ENCODE measurements around the gene ERVH48-1. TPM values are rescaled to one million over a fixed set of nuclear protein-coding genes. Genes with fewer than 3 reads are reported as not detected.
"Not testable (repeated sequence)": the region's sequence is repeated elsewhere in the genome, so short reads cannot be mapped to it uniquely, and the experiment has no call there.

Gene ERVH48-1
- total and polyA plus RNA-seq, 2 donors from 2014 or later = not detected

DNA sequence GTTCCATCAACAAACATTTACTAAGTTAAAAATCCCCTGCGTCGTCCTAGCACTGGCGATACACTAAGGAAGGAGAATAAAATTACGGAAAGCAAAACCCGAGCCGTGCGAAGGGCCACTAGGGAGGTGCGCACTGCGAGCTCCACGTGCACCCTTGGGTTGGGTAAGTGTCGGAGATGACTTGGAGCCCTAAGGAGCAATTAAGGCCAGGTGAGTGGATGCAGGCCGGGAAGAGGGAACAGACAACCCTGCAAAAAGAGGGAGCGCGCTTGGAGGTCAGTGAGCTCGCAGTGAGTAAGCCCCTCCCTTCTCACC, 46.8 kb downstream of the ERVH48-1 start:
- H3K9ac ChIP-seq (ENCODE audit: low read length in 3 of 3) = peak overlapping the region; percentile 45 to 99 (median 91)
- FAIRE-seq (no peak), DNase-seq (no peak)
- TF ChIP-seq CTCF (IDR thresholded peaks at IDR 0.05; ENCODE audit: borderline replicate concordance, extremely low read depth, insufficient read depth) = no peak
- intact Hi-C loops (cut with DNase I) = no loop called here
- peaks cover 2 to 13% (median 8%) of the 10 kb centered on the region in 3 donors for H3K4me1 ChIP-seq (ENCODE audit: control insufficient read depth in 2 of 3, insufficient read depth in 2 of 3, low read depth in 1 of 3, low read length in 3 of 3)
- no peaks in the 10 kb centered on the region for H3K9me3 ChIP-seq (ENCODE audit: control insufficient read depth in 2 of 3, insufficient read depth in 1 of 3, low read length in 3 of 3)
- H3K27me3 ChIP-seq (ENCODE audit: control insufficient read depth, insufficient read depth, low read length) = no peaks in the 10 kb centered on the region
- peak overlapping the region in 1 of 2 donors; percentile 48 for H3K27ac ChIP-seq (ENCODE audit: low read depth in 2 of 2, low read length in 2 of 2)
- H3K4me3 ChIP-seq (ENCODE audit: low read length in 3 of 3) = peak overlapping the region; percentile 79 to 99 (median 96)
- peaks cover 0 to 5% (median 5%) of the 10 kb centered on the region in 3 donors for H3K36me3 ChIP-seq (ENCODE audit: control insufficient read depth in 2 of 3, insufficient read depth in 3 of 3, low read length in 3 of 3)

DNA sequence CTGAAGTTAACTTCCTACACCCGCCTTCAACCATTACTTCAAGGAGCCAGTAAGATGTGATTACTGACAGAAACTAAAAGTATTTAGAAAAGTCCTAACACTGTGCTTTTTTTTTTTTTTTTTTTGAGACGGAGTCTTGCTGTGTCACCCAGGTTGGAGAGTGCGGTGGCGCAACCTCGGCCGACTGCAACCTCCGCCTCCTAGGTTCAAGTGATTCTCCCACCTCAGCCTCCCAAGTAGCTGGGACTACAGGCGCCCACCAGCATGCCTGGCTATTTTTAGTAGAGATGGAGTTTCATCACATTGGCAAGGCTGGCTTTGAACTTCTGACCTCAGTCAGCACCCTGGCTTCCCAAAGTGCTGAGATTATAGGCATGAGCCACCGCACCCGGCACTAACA, 49.6 kb downstream of the ERVH48-1 start:
- H3K4me3 ChIP-seq (ENCODE audit: low read length in 3 of 3); H3K9ac ChIP-seq (ENCODE audit: low read length in 3 of 3); intact Hi-C loops (cut with DNase I); H3K27me3 ChIP-seq (ENCODE audit: control insufficient read depth, insufficient read depth, low read length); H3K27ac ChIP-seq (ENCODE audit: low read depth in 2 of 2, low read length in 2 of 2); FAIRE-seq; H3K9me3 ChIP-seq (ENCODE audit: control insufficient read depth in 2 of 3, insufficient read depth in 1 of 3, low read length in 3 of 3): not testable (repeated sequence)
- peak in 1 of 5 donors; percentile 57 for DNase-seq
- peaks cover 4 to 21% (median 17%) of the 10 kb centered on the region in 3 donors for H3K36me3 ChIP-seq (ENCODE audit: control insufficient read depth in 2 of 3, insufficient read depth in 3 of 3, low read length in 3 of 3)
- H3K4me1 ChIP-seq (ENCODE audit: control insufficient read depth in 2 of 3, insufficient read depth in 2 of 3, low read depth in 1 of 3, low read length in 3 of 3) = peaks cover 2 to 13% (median 8%) of the 10 kb centered on the region in 3 donors

- Histone ChIP-seq H3K4me3 (ENCODE audit: low read length in 3 of 3) (no peak overlapping the region), H3K9me3 (ENCODE audit: control insufficient read depth in 2 of 3, insufficient read depth in 1 of 3, low read length in 3 of 3) (no peaks in the 10 kb centered on the region), H3K4me1 (ENCODE audit: control insufficient read depth in 2 of 3, insufficient read depth in 2 of 3, low read depth in 1 of 3, low read length in 3 of 3) (peaks cover 0 to 2% (median under 1%) of the 10 kb centered on the region in 3 donors), H3K9ac (ENCODE audit: low read length in 3 of 3) (no peak overlapping the region), H3K27ac (ENCODE audit: low read depth in 2 of 2, low read length in 2 of 2) (no peak overlapping the region), H3K36me3 (ENCODE audit: control insufficient read depth in 2 of 3, insufficient read depth in 3 of 3, low read length in 3 of 3) (peaks cover 4 to 32% (median 25%) of the 10 kb centered on the region in 3 donors), H3K27me3 (ENCODE audit: control insufficient read depth, insufficient read depth, low read length) (no peaks in the 10 kb centered on the region)
- FAIRE-seq (no peak), DNase-seq (peak in 1 of 5 donors; percentile 31)
- no peak for TF ChIP-seq CTCF (IDR thresholded peaks at IDR 0.05; ENCODE audit: borderline replicate concordance, extremely low read depth, insufficient read depth)
- intact Hi-C loops (cut with DNase I) = no loop called here
Observed at GRCh38 chr21:42873096-42873495, 52.3 kb downstream of the ERVH48-1 start.

- H3K4me3 ChIP-seq (ENCODE audit: low read length in 3 of 3) = no peak overlapping the region
- peaks cover 3 to 36% (median 19%) of the 10 kb centered on the region in 3 donors for H3K36me3 ChIP-seq (ENCODE audit: control insufficient read depth in 2 of 3, insufficient read depth in 3 of 3, low read length in 3 of 3)
- intact Hi-C loops (cut with DNase I) = no loop called here
- no peaks in the 10 kb centered on the region for H3K27me3 ChIP-seq (ENCODE audit: control insufficient read depth, insufficient read depth, low read length)
- DNase-seq (peak in 1 of 5 donors; percentile 44), FAIRE-seq (no peak)
- TF ChIP-seq CTCF (IDR thresholded peaks at IDR 0.05; ENCODE audit: borderline replicate concordance, extremely low read depth, insufficient read depth) = no peak
- no peak overlapping the region for H3K9ac ChIP-seq (ENCODE audit: low read length in 3 of 3)
- H3K9me3 ChIP-seq (ENCODE audit: control insufficient read depth in 2 of 3, insufficient read depth in 1 of 3, low read length in 3 of 3) = no peaks in the 10 kb centered on the region
- H3K4me1 ChIP-seq (ENCODE audit: control insufficient read depth in 2 of 3, insufficient read depth in 2 of 3, low read depth in 1 of 3, low read length in 3 of 3) = no peaks in the 10 kb centered on the region
- no peak overlapping the region for H3K27ac ChIP-seq (ENCODE audit: low read depth in 2 of 2, low read length in 2 of 2)
Observed at GRCh38 chr21:42868196-42868595, 57.2 kb downstream of the ERVH48-1 start.

Small RNA genes within 50 kb of the gene (microRNA-seq; reads per million reads assigned to microRNA genes)
- not detected for gene MIR5692B

Other genes with a start within 250 kb of the ERVH48-1 start
- 20.4 TPM for gene WDR4, start 46.1 kb downstream of the ERVH48-1 start, total RNA-seq
- 4.8 TPM for gene WDR4, start 46.1 kb downstream of the ERVH48-1 start, polyA plus RNA-seq (ENCODE audit: insufficient read depth, low read depth, low replicate concordance)
- 29.6 TPM for gene NDUFV3, start 32.3 kb downstream of the ERVH48-1 start, total RNA-seq
- 37.0 TPM for gene NDUFV3, start 32.3 kb downstream of the ERVH48-1 start, polyA plus RNA-seq (ENCODE audit: insufficient read depth, low read depth, low replicate concordance)
- gene PKNOX1, start 48.9 kb upstream of the ERVH48-1 start, total RNA-seq = 25.2 TPM
- 7.9 TPM for gene PKNOX1, start 48.9 kb upstream of the ERVH48-1 start, polyA plus RNA-seq (ENCODE audit: insufficient read depth, low read depth, low replicate concordance)
- 32.1 TPM for gene CBS, start 150.2 kb upstream of the ERVH48-1 start, total RNA-seq
- gene CBS, start 150.2 kb upstream of the ERVH48-1 start, polyA plus RNA-seq (ENCODE audit: insufficient read depth, low read depth, low replicate concordance) = 6.4 TPM
- gene U2AF1, start 181.9 kb upstream of the ERVH48-1 start, total RNA-seq = 15.7 TPM
- 44.7 TPM for gene U2AF1, start 181.9 kb upstream of the ERVH48-1 start, polyA plus RNA-seq (ENCODE audit: insufficient read depth, low read depth, low replicate concordance)
- gene CRYAA, start 243.4 kb upstream of the ERVH48-1 start, total RNA-seq = not detected
- 28.6 TPM for gene CRYAA, start 243.4 kb upstream of the ERVH48-1 start, polyA plus RNA-seq (ENCODE audit: insufficient read depth, low read depth, low replicate concordance)